ENCODE results near the gene ALDH1A2.
"Not testable (repeated sequence)": the region's sequence is repeated elsewhere in the genome, so short reads cannot be mapped to it uniquely, and the experiment has no call there.

The ALDH1A2 gene

DNA sequence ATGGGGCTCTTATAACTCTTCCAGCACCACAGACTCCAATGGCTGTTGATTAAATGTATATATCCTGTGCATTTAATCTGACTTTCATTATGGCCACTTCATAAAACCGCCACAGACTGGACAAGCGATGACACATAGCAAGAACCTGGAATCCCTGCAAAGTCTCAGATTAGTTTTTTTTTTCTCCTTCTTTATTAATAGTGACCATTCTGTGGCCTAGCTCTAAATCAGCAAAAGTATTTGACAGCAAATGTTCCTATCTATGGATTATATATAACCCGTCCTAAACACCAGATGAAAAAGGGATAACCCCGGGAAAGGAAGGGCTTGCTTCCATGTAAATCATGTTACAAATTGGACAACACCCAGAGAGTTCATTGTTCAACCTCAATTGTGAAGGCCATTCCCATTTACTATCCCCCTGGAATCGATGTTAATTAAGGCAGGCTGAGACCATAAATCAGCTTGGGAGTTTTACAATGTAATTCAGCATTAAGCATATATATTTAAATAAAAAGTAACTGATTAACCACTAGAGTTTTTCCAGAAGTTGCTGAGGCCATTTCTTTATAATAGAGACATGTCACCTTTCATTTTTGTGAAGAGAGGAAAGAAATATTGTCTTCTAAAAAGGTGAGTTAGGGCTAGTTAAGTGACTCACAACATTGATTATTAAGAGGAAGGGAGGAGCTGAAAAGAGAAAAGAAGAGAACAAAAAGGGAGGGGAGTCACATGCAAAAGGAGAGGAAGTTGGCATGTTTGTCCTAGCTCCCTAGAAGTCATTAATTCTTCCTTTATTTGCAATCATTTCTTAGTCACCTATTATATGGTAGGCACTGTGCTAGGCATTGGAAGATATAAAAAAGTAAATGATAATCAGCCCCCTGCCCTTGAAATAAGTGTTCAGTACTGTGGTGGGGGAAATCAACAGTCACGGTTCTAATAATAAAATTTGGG lies 26.2 kb downstream of the ALDH1A2 start:
- no peak for DNase-seq (ENCODE audit: extremely low spot score)
- CTCF ChIA-PET, result interaction anchor here (0.9 kb wide), 1 partner anchor 19 kb away, joined by 3 read pairs; no protein-coding TSS in a partner anchor

DNA sequence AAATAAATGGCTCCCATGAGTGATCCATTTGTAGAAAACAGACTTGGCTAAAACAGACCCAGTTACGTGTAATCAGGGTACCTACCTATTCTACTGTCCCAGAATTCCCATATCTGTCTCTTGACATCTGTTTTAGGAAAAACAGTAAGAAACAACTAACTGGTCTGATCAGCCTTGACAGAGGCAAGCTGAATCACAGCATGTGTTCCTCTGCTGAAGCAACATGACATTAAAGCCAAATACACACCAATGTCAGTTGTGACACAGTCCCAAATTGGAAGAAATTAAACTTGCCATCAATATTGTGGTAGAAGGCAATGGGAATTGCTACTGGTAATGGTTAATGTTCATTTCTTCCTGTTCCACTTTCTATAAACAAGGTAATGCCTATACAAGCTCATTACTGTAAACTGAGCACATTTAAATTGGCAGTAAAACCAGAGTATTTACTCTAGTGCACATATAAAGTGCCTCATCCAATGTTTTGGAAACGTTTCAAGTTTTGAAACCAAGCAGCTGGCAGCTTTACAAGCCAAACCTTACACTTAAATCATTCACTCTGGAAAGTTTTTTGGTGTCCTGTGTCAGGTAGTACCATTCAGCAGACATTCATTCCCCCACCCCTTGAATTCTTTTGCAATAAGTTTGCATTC lies 27.0 kb downstream of the ALDH1A2 start:
- DNase-seq (ENCODE audit: extremely low spot score), result no peak
- TF ChIP-seq, protein P1, sequence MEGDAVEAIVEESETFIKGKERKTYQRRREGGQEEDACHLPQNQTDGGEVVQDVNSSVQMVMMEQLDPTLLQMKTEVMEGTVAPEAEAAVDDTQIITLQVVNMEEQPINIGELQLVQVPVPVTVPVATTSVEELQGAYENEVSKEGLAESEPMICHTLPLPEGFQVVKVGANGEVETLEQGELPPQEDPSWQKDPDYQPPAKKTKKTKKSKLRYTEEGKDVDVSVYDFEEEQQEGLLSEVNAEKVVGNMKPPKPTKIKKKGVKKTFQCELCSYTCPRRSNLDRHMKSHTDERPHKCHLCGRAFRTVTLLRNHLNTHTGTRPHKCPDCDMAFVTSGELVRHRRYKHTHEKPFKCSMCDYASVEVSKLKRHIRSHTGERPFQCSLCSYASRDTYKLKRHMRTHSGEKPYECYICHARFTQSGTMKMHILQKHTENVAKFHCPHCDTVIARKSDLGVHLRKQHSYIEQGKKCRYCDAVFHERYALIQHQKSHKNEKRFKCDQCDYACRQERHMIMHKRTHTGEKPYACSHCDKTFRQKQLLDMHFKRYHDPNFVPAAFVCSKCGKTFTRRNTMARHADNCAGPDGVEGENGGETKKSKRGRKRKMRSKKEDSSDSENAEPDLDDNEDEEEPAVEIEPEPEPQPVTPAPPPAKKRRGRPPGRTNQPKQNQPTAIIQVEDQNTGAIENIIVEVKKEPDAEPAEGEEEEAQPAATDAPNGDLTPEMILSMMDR (IDR thresholded peaks at IDR 0.05; ENCODE audit: control extremely low read depth, extremely low read depth, low read depth, missing control alignments), result no peak
- CTCF ChIA-PET, result interaction anchor here (0.9 kb wide), 1 partner anchor 18 kb away, joined by 3 read pairs; no protein-coding TSS in a partner anchor
- POLR2A ChIA-PET, result no interaction called here

More for the DNA sequence above, 26.2 kb downstream of the ALDH1A2 start:
- POLR2A ChIA-PET, result no interaction called here
- TF ChIP-seq, protein P1 (IDR thresholded peaks at IDR 0.05; ENCODE audit: control extremely low read depth, extremely low read depth, low read depth, missing control alignments), result no peak

DNA sequence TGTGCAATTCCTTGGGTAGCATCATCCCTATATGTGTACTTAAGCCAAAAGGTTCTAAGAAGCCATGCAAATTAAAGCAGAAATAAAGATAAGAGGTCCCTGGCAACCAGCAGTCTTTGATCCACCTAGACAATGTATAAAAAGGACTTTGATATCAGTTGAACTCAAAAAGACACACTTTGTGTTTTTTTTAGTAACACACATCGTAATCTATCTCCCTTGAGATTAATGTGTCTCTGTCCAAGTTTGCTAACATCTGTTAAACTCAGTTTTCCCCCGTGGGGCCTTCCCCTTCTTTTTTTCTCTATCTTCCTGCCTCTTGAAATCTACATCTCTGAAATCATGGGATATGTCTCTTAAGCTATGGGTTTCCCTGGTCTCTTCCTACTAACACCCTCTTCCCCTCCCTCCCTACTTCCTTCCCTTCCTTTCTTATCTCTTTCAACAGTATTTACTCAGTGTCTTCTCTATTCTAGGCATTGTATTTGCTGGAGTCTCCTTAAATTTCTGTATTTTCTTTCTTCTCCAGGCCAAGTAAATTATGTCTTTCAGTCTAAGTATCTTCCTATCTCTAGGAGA lies 27.7 kb downstream of the ALDH1A2 start:
- no peak for DNase-seq (ENCODE audit: extremely low spot score)
- ChIA-PET CTCF (interaction anchor here (1.5 to 1.6 kb wide), 2 partner anchors 10 to 33 kb away, joined by 4 read pairs; no protein-coding TSS in a partner anchor), POLR2A (no interaction called here)
- TF ChIP-seq, protein P1 (IDR thresholded peaks at IDR 0.05; ENCODE audit: control extremely low read depth, extremely low read depth, low read depth, missing control alignments), result no peak

DNA sequence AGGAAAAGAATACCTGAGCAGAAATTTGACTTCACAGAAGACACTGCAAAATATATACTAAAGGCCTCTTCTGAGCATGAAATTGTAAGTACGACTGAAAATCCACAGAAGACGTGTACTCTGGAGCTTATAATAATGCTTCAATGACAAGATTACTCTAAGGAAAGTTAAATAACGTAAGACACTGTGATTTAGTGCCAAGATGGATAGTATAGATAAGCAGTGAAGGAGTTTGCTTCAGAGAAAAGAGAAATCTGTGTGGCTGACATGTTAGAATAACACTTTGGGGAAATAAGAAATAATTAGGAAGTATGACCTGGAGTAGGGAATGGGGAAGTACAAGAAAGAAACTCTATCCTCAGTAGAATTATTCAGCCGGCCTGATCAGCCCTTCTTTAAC lies 28.9 kb downstream of the ALDH1A2 start:
- ChIA-PET POLR2A (no interaction called here), CTCF (interaction anchor here (0.7 to 1.6 kb wide), 3 partner anchors 9 to 44 kb away, joined by 3 to 4 read pairs (median 4); no protein-coding TSS in a partner anchor)
- DNase-seq (ENCODE audit: extremely low spot score), result no peak
- TF ChIP-seq, protein P1 (IDR thresholded peaks at IDR 0.05; ENCODE audit: control extremely low read depth, extremely low read depth, low read depth, missing control alignments), result no peak

DNA sequence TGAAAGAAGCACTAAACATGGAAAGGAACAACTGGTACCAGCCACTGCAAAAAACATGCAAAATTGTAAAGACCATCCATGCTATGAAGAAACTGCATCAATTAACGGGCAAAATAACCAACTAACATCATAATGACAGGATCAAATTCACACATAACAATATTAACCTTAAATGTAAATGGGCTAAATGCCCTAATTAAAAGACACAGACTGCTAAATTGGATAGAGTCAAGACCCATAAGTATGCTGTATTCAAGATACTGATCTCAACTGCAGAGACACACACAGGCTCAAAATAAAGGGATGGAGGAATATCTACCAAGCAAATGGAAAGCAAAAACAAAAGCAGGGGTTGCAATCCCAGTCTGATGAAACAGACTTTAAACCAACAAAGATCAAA lies 37.1 kb downstream of the ALDH1A2 start:
- POLR2A ChIA-PET; DNase-seq (ENCODE audit: extremely low spot score): not testable (repeated sequence)
- CTCF ChIA-PET, result interaction anchor here (0.9 kb wide), 1 partner anchor 8 kb away, joined by 4 read pairs; no protein-coding TSS in a partner anchor

DNA sequence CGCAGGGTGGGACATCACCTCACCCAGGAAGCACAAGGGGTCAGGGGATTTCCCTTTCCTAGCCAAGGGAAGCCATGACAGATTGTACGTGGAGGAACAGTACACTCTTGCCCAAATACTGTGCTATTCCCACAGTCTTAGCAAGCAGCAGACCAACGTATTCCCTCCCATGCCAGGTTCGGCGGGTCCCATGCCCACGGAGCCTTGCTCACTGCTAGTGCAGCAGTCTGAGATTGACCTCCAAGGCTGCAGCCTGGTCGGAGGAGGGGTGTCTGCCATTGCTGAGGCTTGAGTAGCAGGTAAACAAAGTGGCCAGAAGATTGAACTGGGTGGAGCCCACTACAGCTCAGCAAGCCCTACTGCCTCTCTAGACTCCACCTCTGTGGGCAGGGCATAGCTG lies 39.0 kb downstream of the ALDH1A2 start:
- ChIA-PET CTCF (no interaction called here), POLR2A (no interaction called here)
- TF ChIP-seq, protein P1 (IDR thresholded peaks at IDR 0.05; ENCODE audit: control extremely low read depth, extremely low read depth, low read depth, missing control alignments), result no peak
- no peak for DNase-seq (ENCODE audit: extremely low spot score)
